Gastroesophageal sphincter (tissue), 4 donors: Measurements from ENCODE around the gene ATG13. TPM values are rescaled to one million over a fixed set of nuclear protein-coding genes. Genes with fewer than 3 reads are reported as not detected.

Experiments used
- ATAC-seq: fragments of 150-250 bp; one replicate; pipeline ENCODE4 v1.9.1; 2016; ENCODE audit warnings: mild to moderate bottlenecking, moderate library complexity
- H3K27ac ChIP-seq, 4 donors: fragments of 200-600 bp; sonication (generic) in 3 of 4; 1 replicate in 3 of 4; 2 replicates in 1 of 4; pipeline ENCODE4 v1.5.1; 2016 to 2019
- H3K27me3 ChIP-seq: fragments of 200-600 bp; sonication (generic); one replicate; pipeline ENCODE4 v1.5.1; 2019
- H3K36me3 ChIP-seq, 2 donors: fragments of 200-600 bp; sonication (generic); one replicate each; pipeline ENCODE4 v1.5.1; 2019; ENCODE audit warnings: control low read depth in 1 of 2
- H3K4me1 ChIP-seq, 3 donors: fragments of 200-600 bp; sonication (generic); 1 replicate in 2 of 3; 2 replicates in 1 of 3; pipeline ENCODE4 v1.5.1; 2016 to 2019; ENCODE audit warnings: control low read depth in 2 of 3
- H3K4me3 ChIP-seq, 2 donors: fragments of 200-600 bp; sonication (generic); one replicate each; pipeline ENCODE4 v1.5.1; 2019; ENCODE audit warnings: mild to moderate bottlenecking in 1 of 2, moderate library complexity in 1 of 2
- H3K9me3 ChIP-seq, 3 donors: fragments of 200-600 bp; sonication (generic); one replicate each; pipeline ENCODE4 v1.5.1; 2017 to 2019; ENCODE audit warnings: control low read depth in 2 of 3
- CTCF ChIP-seq, 4 experiments: fragments of 200-600 bp in 2 of 4; fragments of 450-650 bp in 2 of 4; sonication (generic) in 1 of 4; IDR thresholded peaks; one replicate each; pipeline ENCODE4 v1.5.1; 2017 to 2019; ENCODE audit warnings: antibody characterized with exemption in 4 of 4, mild to moderate bottlenecking in 2 of 4, moderate library complexity in 2 of 4
- EP300 ChIP-seq: sonication (generic); formaldehyde crosslinking; IDR thresholded peaks from one replicate; pipeline ENCODE4 v1.6.1; 2017; ENCODE audit warnings: antibody characterized with exemption, mild to moderate bottlenecking
- POLR2A ChIP-seq, 2 donors: fragments of 450-650 bp; IDR thresholded peaks; one replicate each; pipeline ENCODE4 v1.6.1; 2017; ENCODE audit warnings: antibody characterized with exemption in 2 of 2, mild to moderate bottlenecking in 2 of 2, moderate library complexity in 1 of 2
- POLR2AphosphoS5 ChIP-seq: sonication (generic); formaldehyde crosslinking; IDR thresholded peaks from one replicate; pipeline ENCODE4 v1.6.1; 2017; ENCODE audit warnings: antibody characterized with exemption
- WGBS, 2 donors: methylation state at CpG; one replicate each; pipeline ENCODE4 v1.1.5; 2018; ENCODE audit warnings: low coverage in 1 of 2; 5-methylcytosine and 5-hydroxymethylcytosine counted together
- total RNA-seq, 4 donors: library from RNA; depleted of rRNA; stranded (reverse); fragments of >200 nt; gene quantifications; one replicate each; pipeline ENCODE4 v1.1.0, GENCODE V29; 2016

The ATG13 gene
- total RNA-seq, 4 donors from 2014 or later, result 47.8 to 81.1 (median 69.5) TPM

- Histone ChIP-seq H3K36me3 (peaks cover 0 to 89% of the 10 kb centered on the region in 2 donors), H3K27me3 (no peaks in the 10 kb centered on the region), H3K4me3 (no peak overlapping the region), H3K9me3 (no peaks in the 10 kb centered on the region), H3K4me1 (peaks cover 0 to 34% (median 3%) of the 10 kb centered on the region in 3 donors), H3K27ac (peak overlapping the region in 3 of 4 donors; percentile 11 to 57 (median 38))
- WGBS, 2 donors, result 80 to 82% methylated on average over 3 to 6 of the region's 11 CpGs
- ATAC-seq, result no peak
- TF ChIP-seq POLR2A (IDR thresholded peaks at IDR 0.05) (no peak), POLR2AphosphoS5 (no peak), EP300 (no peak), CTCF (IDR thresholded peaks at IDR 0.05) (no peak)
Measured at GRCh38 chr11:46682773-46683752, 65.7 kb downstream of the ATG13 start.

GRCh38 chr11:46684367-46684766 lies 67.0 kb downstream of the ATG13 start:
- Histone ChIP-seq H3K4me1 (peaks cover 0 to 38% (median 5%) of the 10 kb centered on the region in 3 donors), H3K27ac (peak overlapping the region in 3 of 4 donors; percentile 11 to 57 (median 38)), H3K36me3 (peaks cover 0 to 89% of the 10 kb centered on the region in 2 donors), H3K9me3 (no peaks in the 10 kb centered on the region), H3K4me3 (no peak overlapping the region), H3K27me3 (no peaks in the 10 kb centered on the region)
- no peak for ATAC-seq
- TF ChIP-seq POLR2A (IDR thresholded peaks at IDR 0.05), result no peak
- TF ChIP-seq CTCF (IDR thresholded peaks at IDR 0.05), result no peak
- TF ChIP-seq POLR2AphosphoS5, result no peak
- TF ChIP-seq EP300, result no peak
- 51 to 63% methylated on average over 3 of the region's 3 CpGs for WGBS, 2 donors

GRCh38 chr11:46686886-46687795 lies 69.8 kb downstream of the ATG13 start:
- H3K27me3 ChIP-seq, result no peaks in the 10 kb centered on the region
- H3K36me3 ChIP-seq, result peaks cover 0 to 89% of the 10 kb centered on the region in 2 donors
- H3K4me1 ChIP-seq, result peaks cover 0 to 38% (median 5%) of the 10 kb centered on the region in 3 donors
- ATAC-seq, result peak; percentile 60
- H3K9me3 ChIP-seq, result no peaks in the 10 kb centered on the region
- TF ChIP-seq EP300 (no peak), CTCF (IDR thresholded peaks at IDR 0.05) (no peak), POLR2AphosphoS5 (no peak), POLR2A (IDR thresholded peaks at IDR 0.05) (no peak)
- 57 to 68% methylated on average over 6 to 8 of the region's 15 CpGs for WGBS, 2 donors
- H3K4me3 ChIP-seq, result no peak overlapping the region
- H3K27ac ChIP-seq, result peak overlapping the region in 3 of 4 donors; percentile 42 to 74 (median 70)

- TF ChIP-seq POLR2AphosphoS5 (no peak), CTCF (IDR thresholded peaks at IDR 0.05) (no peak), EP300 (no peak)
- H3K9me3 ChIP-seq, result no peaks in the 10 kb centered on the region
- H3K27me3 ChIP-seq, result no peaks in the 10 kb centered on the region
- H3K27ac ChIP-seq, result no peak overlapping the region
- H3K4me1 ChIP-seq, result peaks cover 0 to 40% (median 11%) of the 10 kb centered on the region in 3 donors
- H3K36me3 ChIP-seq, result peaks cover 0 to 100% of the 10 kb centered on the region in 2 donors
- WGBS, 2 donors, result 89 to 100% methylated on average over 1 of the region's 1 CpG
- no peak overlapping the region for H3K4me3 ChIP-seq
- no peak for ATAC-seq
Measured at GRCh38 chr11:46690702-46691101, 73.3 kb downstream of the ATG13 start.
